HG03060 (cell line): ENCODE data around the gene EXOC4.

ENCODE experiments used
- ATAC-seq: cut with Tn5 transposase; IDR thresholded peaks from one replicate; pipeline ENCODE4 v1.9.1; 2021; ENCODE audit warnings: low read depth, moderate number of reproducible peaks; ENCODE audit not compliant: unreplicated experiment

EXOC4 gene

DNA sequence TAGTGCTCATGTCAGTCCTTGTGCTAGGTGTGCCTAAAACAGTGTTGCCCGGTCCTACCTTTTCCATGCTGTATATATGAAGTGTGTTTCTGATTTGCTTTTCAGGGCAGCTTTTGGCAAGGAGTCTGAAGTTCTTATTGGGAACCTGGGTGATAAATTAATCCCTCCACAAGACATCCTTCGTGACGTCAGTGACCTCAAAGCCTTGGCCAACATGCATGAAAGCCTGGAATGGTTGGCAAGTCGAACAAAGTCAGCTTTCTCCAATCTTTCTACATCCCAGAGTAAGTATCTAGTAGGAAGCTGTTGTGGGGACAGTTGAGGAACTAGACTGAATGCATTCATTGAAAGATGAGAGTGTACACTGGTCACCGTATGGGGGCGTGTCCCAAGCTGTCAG, 684.9 kb downstream of the EXOC4 start:
- no peak for ATAC-seq

DNA sequence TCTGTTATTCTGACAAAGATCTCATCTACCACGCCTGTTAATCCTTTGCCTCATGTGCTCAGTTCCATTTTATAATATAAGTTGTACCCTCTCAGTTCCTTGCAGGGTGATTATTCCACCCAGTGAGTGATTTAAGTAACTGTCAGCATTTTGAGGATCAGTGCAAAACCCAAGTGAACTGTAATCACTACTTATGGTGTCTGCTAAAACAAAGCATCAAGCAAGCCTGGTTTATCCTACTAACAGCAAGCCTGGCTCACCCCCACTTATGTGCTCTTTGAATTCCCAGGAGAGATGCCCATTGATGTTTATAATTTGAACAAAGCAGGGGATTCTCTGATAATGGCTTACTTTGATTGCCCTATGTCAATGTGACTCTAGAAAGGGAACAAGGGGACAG, 687.5 kb downstream of the EXOC4 start:
- no peak for ATAC-seq

DNA sequence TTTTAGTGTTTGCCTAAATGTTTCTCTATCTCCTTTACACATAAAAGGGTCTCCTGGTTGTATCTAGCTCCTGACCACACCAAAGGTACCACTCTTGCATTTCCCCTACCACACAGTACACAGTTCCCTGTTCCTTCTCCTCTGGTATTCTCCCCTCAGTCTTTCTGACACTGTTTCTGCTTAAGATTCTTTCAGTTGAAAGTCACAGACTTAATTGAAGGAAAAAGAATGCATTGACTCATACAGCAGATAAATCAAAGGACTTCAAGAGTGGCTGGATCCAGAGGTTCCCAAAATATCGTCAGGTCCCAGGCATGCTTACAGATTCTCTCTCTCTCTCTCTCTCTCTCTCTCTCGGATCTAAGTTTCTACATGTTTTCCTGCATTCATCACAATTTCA, 688.6 kb downstream of the EXOC4 start:
- ATAC-seq: no peak

DNA sequence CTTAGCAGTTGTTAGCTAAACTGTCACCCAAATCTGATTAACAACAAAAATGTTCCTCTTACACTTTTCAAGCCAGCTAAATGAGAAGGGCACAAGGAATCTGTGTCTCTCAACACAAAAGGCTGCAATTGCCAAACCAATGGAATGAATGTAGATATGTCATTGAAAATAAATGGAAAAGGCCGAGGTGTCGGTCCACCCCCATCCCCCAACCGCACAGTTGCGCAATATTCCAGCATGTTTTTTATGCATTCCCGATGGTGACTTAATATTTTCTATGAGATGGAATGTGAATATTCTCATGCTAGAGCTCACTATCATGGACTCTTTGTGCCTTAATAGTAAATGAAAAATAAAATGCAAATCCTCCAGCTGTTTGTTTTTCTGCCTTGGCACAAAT, 692.6 kb downstream of the EXOC4 start:
- ATAC-seq: no peak

DNA sequence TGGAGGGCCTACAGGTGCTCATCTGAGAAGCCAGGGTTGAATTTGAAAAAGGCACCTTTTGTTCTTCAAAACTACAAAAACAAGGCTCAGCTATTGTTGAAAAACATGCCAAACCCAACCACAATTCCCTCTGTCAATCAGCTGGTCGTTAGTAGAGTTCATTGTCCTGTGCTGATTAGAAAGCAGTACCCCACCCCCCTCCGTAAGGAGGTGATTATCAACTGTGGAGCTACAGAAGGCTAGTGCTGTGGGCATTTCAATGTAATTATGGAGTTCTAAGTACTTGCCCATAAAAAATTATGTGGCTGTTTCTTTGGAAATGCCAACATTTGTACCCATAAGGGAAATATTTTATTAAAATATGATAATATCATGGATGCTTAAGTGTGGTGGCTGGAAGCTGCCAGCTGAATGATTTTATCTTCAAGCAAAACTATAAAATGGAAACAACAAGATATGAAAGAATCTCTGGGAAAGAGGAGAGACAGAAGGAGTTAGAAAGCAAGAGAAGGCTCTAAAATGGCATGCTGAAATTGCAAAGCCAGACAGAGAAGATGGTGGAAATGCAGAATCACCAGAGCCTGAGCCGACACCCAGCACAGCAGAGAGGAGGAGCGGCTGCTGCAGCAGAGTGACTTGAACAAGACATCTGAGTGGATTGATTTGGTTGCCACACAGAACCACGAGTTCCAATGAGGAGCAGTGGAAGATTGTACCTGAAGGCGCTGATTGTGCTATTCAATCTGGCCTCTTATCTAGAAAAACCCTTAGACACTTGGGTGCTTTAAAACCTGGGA, 694.8 kb downstream of the EXOC4 start:
- no peak for ATAC-seq

DNA sequence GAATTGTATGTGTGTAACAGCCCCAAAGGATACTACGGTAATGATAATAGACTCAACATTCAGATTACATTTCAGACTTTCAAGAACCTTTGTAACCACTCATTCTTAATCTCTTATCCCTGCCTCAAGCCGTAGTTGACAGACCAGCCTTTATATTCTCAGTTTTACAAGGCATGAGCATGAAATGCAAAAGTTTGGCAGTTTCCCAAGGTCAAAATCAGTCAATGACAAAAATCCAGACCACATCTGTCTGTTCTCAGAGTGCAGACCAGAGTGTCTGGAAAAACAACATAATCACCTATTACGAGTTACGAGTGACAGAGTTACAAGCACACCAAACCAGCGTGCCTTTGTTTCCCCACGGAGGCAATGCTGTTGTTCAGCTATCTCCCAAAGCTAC, 695.7 kb downstream of the EXOC4 start:
- ATAC-seq: no peak

DNA sequence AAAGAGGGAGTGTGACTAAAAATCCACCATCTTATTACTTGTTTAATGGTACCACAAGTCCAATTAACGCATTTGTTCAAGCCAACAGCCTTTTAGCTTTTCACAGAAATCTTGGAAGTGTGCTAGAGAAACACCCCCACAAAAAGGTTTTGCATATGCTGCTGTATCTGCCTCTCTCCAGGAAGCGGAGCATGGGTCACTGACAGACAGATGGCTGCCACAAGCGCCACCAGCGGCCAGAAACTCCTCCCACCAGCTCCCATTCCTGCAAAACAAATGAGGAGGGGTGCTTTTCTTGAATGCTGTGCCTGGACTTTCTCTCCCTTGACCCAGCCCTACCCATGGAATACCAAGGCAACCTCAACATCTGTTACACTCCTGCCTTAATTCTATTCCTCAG, 698.0 kb downstream of the EXOC4 start:
- ATAC-seq: no peak

DNA sequence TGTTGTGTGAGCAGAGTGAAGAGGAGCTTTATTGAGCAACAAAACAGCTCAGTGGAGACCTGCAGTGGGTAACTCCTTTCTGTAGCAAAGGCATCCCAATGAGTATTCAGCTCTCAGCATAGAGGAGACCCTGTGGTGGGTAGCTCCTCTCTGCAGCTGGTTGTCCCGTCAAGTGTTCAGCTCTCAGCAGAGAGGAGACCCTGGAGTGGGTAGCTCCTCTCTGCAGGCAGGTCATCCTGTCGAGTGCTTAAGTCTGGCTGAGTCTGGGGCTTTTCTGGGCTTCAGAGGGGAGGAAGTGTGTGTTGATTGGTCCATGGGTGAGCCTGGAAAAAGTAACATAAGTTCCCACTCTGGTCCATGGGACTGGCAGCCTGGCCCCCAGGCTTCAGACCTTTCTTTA, 702.3 kb downstream of the EXOC4 start:
- no peak for ATAC-seq

DNA sequence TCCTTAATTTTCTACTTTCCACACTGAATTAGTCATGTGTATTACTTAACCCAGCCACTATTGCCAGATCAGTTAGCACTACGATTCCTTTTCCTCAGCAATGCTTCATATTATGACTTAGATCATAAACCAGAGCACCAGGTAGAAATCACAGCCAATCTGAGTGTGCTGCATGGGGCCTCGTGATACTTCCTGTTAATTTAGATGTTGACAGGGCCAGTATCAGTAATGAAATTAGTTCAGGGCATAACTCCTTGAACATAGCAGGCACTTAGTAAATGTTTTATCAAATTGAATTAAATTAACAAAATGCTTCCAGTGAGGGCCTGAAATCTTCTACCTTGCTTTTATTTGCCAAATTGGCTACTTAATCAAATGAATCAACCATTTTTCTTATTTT, 705.0 kb downstream of the EXOC4 start:
- no peak for ATAC-seq

DNA sequence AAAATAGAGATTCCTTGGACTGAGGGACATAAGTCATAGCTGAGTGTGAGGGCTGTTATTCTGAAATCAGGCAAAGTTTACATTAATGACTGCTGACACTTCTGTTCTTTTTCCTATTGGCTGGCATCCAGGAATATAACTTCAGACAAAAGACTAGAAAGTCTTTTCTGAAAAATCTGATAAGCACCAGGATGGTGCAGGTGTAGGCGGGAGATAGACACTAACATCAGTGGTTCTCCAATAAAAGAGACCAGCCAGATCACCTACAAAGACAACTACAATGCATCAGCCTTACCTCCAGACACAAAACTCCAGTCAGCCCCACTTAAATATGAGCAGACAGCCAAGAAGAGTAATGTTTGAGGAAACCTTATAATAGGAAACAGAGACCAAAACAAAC, 705.9 kb downstream of the EXOC4 start:
- no peak for ATAC-seq

DNA sequence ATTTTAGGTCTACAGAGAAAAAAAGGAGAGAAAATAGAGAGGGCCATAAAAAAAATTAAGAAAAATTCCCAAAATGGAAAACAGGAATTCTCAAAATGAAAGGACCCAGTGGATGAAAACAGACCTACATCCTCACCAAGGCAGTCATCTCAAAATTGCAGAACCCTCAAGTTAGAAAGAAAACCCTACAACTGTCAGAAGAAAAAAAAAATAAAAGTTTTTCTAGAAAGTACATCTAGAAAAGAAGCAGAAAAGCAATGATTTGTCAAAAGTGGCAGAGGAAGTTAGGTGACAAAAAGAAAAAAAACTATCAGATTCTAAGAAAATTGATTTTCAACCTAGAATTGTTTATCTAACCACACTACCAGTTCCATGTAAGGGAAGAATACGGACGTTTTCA, 706.6 kb downstream of the EXOC4 start:
- no peak for ATAC-seq

DNA sequence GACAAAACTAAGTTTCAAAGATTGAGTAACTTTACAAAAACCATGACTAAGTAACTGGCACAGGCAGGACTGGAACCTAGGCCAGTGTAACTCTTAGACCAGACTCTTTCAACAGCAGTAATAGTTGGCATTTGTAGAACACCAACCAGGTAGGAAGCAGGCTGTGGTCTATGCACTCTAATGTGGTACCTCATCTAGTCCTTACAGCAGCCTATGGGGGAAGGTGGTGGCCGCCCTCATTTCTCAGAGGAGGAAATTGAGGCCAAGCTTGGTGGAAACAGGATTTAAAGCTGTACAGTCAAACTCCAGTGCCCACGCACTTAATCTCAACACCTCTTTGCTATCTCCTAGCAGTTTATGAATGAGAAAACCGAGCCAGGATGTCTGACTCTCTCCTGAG, 708.8 kb downstream of the EXOC4 start:
- ATAC-seq: no peak

DNA sequence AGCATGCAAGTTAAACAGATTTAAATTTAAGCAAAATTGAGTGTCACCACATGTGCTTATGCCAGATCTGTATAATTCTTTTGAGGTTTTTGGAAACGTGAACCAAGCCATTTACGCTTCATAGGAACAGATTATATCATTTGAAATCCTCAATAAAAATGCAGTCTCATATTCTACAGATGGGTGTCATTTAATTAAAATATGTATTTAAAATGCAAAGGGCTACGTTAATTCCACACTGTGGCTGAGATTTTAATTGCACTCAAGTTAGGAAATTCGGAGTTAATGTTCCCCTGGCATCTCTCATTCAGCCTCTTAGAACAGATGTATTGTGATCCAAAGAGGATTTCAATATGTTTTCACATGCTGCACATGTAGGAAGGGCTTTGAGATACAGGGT, 709.8 kb downstream of the EXOC4 start:
- ATAC-seq: no peak

DNA sequence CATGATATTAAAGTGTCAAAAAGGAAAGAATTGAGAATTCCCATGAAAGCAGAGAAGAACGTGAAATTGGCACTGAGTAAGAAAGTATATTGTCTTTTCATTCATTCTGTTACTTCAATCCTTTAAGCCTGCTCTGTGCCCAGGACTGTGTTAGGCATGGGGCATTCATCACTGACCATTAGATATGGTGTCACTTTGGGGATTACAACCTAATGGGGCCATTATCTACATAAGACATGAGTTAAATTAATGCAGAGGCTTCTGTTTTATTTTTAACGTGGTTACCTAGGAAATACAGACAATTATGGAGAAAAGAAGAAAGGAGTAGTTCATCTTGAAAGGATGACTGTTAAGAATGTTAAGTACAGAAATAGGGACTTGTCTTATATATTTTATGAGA, 710.8 kb downstream of the EXOC4 start:
- ATAC-seq: no peak

DNA sequence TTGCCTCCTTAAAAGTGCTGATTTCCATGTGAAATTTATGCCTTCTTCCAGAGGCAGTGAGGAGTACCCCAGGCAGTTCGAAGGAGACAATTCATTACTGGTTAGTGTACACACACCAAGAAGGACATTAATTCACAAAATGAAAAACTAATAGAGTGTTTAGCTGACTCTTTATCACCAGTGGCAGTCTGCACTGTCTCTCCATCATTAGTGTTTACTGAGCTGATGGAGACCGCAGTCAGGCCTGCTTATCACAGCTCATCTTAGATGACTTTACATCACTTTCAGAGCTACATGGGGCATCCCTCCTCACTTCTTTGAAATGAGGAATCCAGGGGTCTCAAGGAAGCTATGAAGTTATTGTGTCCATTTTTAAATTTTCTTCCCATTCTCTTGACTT, 718.7 kb downstream of the EXOC4 start:
- ATAC-seq: no peak

DNA sequence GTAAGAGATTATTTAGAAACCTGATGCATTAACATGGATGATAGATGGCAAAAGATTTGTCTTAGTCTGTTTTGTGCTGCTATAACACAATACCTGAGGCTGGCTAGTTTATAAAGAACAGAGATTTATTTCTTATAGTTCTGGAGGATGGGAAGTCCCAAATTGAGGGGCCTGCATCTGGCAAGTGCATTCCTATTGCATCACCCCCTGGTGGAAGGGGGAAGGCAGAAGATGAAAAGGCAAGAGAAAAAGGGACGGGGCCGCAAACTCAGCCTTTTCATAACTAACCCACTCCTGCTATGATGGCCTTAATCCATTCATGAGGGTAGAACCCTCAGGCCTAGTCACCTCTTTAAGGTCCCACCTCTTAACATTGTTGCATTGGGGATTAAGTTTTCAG, 720.8 kb downstream of the EXOC4 start:
- ATAC-seq: no peak

DNA sequence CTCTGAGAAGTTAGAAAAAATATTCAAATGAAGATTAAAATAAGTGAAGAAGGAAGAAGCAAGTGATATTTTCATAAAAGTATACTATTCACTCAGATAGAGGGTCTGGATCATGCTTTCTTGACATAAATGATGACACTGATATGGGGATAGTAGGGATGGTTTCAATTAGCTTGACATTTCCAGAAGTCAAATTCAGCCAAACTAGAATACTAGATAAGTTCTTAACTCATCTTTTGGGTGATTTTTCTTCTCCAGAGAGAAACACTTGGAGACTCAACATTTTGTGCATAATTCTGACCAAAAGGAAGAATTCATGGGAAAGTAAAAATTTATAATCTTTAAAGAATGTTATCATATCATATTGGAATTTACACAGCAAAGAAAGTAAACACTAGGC, 722.3 kb downstream of the EXOC4 start:
- no peak for ATAC-seq

DNA sequence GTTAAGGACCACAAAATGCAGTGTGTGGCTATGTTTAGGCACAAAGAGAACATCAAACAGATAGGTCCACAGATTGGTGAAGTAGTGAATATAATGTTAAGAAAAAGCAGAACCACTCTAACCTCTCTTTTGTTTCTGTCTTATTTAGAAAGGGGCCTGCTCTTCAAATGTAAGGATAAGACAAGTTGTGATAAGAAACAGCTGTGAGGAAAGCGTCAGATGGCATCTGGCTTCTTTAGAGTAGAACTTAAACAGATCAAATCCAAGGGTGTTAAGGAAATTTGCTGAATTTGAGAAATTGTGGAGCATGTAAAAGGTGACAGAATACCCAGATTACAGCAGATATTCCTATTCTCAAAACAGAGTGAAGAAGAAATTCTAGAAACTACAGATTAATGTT, 723.3 kb downstream of the EXOC4 start:
- no peak for ATAC-seq

DNA sequence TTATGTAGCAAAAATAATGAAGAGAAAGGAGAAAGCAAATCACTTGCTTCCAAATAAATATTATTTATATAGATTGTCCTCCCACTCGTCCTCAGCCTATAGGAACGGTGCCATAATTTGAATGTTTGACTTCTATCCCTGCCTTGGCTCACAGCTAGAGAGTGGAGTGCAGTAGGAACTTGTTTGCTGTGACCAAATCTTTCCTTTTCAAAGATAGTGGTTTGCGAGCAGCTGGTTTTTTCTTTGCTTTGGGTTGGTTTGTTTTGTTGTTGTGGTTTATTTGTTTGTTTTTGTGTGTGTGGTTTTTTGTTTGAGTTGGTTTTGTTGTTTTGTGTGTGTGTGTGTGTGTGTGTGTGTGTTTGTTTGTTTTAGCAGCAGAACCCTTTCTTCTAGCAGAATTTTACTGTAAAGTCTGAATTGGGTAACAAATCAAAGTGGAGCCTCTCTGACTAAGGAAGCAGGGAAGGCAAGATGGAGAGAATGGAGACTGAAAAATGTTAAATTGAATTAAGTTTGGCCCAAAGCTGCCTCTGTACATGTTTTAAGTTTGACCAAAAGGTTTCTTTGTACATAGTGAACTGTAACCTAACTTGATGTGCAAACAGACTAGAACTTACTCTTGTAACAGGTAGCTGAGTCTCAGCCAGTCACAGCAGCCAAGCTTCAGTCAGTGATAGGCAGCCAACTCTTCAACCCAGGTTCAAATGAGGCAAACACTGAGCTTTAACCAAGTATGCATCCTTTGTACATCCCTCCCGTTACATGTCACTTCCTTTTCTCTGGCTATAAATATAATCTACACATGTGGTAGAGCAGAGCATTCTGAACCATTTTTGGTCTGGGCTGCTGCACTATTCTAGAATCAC, 724.8 kb downstream of the EXOC4 start:
- no peak for ATAC-seq

DNA sequence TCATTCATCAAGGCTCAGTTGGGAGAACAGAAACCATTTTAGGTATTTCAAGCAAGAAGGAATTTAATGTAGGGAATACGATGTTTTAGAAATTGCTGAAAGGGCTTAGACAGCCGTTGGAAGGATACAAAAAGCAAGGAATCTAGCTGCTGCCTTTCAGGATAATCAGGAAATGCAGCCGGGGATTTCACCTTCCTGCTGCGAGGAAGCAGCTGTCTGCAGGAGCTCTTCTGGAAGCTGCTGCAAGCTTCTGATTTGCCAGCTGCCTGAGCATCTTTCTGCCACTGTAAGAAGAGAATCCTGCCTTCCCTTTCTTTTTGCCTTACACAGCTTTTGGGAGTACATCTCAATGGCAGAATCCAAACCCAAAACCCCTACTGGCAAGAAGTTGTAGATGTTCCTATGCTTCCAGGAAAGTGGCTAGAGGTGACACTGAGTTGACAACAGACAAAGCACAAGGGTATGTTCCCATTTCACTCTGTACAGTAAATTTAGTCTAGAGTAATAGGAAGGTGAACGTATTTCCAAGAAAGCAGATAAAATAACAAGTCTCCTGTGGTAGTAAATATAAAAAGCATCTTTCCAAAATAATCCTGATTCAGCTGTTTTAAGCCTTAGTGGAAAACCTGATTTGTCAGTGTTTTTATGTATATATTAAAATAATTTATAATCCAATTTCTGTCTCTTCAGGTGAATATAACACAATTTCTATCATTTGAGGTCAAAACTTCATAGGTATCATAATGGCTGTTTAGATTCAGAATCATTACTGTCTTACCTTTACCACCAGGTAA, 725.8 kb downstream of the EXOC4 start:
- no peak for ATAC-seq

DNA sequence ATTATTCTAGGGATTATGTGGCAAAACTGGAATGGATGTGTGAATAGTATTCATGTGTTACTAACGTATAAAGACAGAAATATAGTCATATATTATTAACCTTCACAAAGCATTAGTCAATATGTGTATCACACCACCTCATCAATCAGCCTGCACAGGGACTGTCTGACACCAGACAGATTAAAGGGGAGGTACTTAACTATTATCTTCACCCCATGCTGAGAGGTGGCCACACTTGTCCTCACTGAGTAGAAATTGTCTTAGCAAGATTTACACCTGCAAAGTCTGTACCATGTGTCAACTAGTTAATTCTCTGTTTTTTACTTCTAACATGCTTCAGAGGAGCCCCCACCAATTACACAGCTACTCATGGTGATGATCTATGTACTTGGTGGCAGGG, 727.9 kb downstream of the EXOC4 start:
- no peak for ATAC-seq
